GM23248 (cell line): Measurements from ENCODE around the gene KAZALD1.

Source experiments
- EZH2 ChIP-seq: fragments of 200-600 bp; sonication (generic); IDR thresholded peaks from 2 replicates; pipeline ENCODE4 v1.6.1; 2018; ENCODE audit warnings: antibody characterized with exemption, mild to moderate bottlenecking; ENCODE audit not compliant: insufficient read depth, poor library complexity, severe bottlenecking
- EZH2phosphoT487 ChIP-seq: fragments of 200-600 bp; sonication (generic); IDR thresholded peaks from 2 replicates; pipeline ENCODE4 v1.6.1; 2018; ENCODE audit warnings: antibody characterized with exemption, moderate library complexity, mild to moderate bottlenecking, low read depth; ENCODE audit not compliant: insufficient read depth

DNA sequence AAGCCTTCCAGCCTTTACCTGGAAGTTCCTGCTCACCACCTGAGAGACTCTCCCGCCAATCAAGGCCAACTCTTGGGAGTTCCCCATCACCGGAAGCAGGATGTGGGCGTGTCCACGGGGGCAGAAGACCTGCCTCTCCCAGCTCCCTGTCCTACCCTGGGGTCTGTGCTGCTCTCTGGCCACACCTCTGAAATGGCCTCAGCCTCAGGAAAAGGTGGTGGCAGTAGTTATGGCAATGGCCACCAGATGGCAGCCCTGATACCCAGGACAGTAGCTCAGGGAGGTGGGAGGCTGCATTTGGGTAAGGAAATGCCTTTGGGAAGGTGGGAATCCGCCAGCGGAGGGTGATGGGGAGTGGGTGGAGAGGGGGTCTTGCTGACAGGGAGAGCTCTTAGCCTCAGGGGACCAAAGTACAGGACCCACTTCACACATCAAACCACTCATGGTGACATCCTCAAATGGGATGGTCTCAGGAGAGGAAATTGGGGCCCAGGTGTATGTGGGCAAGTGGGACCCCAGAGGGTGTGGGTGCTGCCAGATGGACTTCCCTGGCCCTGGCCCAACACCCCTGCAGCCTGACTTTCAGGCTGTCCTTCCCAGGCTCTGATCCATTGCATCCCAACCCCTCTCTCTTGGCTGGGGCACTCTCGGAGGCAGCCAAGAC, 33.9 kb downstream of the KAZALD1 start:
- TF ChIP-seq EZH2 (no peak), EZH2phosphoT487 (no peak)
